OCI-LY7 (cell line): ENCODE results near the gene VPS13D.

ENCODE experiments used
- EZH2phosphoT487 ChIP-seq: fragments of 200-600 bp; sonication (generic); IDR thresholded peaks from 2 replicates; pipeline ENCODE4 v1.6.1; 2018; ENCODE audit warnings: low read depth, borderline replicate concordance, mild to moderate bottlenecking, mixed run types, antibody characterized with exemption, low read length, moderate library complexity, mixed read lengths
- TF ChIP-seq, protein P1 (sequence below): fragments of 200-600 bp; sonication (generic); conservative IDR thresholded peaks from 2 replicates; pipeline ENCODE4 v1.5.1; 2014; ENCODE audit warnings: mild to moderate bottlenecking, antibody characterized with exemption, low read length, moderate library complexity, mixed read lengths

DNA sequence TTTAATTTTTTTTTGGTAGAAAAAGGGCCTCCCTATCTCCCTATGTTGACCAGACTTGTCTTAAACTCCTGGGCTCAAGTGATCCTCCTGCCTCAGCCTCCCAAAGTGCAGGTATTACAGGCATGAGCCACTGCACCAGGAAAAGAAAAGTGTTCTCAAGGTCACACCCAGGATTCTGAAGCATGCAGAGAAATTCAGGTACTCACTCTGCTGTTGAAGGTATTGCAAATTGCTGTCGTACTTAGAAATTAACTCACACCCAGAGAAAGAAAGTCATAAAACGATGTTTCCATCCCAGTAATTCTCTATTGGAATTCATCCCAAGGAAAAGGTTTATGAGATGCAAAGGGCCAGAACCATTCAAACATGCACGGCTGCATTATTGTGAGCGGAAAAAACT is 314.5 kb downstream of the VPS13D start:
- TF ChIP-seq, protein P1, sequence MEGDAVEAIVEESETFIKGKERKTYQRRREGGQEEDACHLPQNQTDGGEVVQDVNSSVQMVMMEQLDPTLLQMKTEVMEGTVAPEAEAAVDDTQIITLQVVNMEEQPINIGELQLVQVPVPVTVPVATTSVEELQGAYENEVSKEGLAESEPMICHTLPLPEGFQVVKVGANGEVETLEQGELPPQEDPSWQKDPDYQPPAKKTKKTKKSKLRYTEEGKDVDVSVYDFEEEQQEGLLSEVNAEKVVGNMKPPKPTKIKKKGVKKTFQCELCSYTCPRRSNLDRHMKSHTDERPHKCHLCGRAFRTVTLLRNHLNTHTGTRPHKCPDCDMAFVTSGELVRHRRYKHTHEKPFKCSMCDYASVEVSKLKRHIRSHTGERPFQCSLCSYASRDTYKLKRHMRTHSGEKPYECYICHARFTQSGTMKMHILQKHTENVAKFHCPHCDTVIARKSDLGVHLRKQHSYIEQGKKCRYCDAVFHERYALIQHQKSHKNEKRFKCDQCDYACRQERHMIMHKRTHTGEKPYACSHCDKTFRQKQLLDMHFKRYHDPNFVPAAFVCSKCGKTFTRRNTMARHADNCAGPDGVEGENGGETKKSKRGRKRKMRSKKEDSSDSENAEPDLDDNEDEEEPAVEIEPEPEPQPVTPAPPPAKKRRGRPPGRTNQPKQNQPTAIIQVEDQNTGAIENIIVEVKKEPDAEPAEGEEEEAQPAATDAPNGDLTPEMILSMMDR: no peak
- TF ChIP-seq EZH2phosphoT487: no peak
